ENCODE measurements around the gene MYH4. TPM values are rescaled to one million over a fixed set of nuclear protein-coding genes. Genes with fewer than 3 reads are reported as not detected.

Gene MYH4
- total and polyA plus RNA-seq, 10 of the 15 experiments (the other 5 are each of a cell fraction or from before 2014, with no cell fraction given) = not detected

GRCh38 chr17:10477701-10478100 is 8.3 kb upstream of the MYH4 start:
- no peak for DNase-seq (ENCODE audit: low read depth, low spot score)
- Histone ChIP-seq H3K4me2 (ENCODE audit: control insufficient read depth, insufficient read depth) (no peak overlapping the region), H3K4me3 (no peak overlapping the region), H3K79me2 (ENCODE audit: control insufficient read depth, insufficient read depth, low read length) (no peaks in the 10 kb centered on the region), H4K20me1 (ENCODE audit: control insufficient read depth, insufficient read depth) (no peaks in the 10 kb centered on the region), H3K9me3 (replicated peaks; ENCODE audit: control insufficient read depth, insufficient read depth, low read length) (no peaks in the 10 kb centered on the region), H3K9ac (ENCODE audit: control insufficient read depth, insufficient read depth, low read length) (no peak overlapping the region), H3K4me1 (ENCODE audit: control insufficient read depth, insufficient read depth, low read length) (no peaks in the 10 kb centered on the region), H2AFZ (ENCODE audit: control insufficient read depth, low read depth, low read length) (no peak overlapping the region), H3K27ac (ENCODE audit: control insufficient read depth, insufficient read depth) (no peak overlapping the region), H3K36me3 (ENCODE audit: control insufficient read depth in 2 of 2, insufficient read depth in 2 of 2, low read length in 1 of 2) (no peaks in the 10 kb centered on the region), H3K27me3 (replicated peaks in 1 of 2; ENCODE audit: control insufficient read depth in 2 of 2, insufficient read depth in 2 of 2, low read length in 1 of 2) (no peaks in the 10 kb centered on the region)
- in situ Hi-C loops (cut with MboI) = no loop called here
- intact Hi-C loops (cut with micrococcal nuclease; ENCODE audit: unreplicated experiment) = no loop called here
- ChIA-PET POLR2A (no interaction called here), RAD21 (ENCODE audit: unreplicated experiment) (no interaction called here), SMC1A (ENCODE audit: uncharacterized antibody, unreplicated experiment) (no interaction called here), CTCF (no interaction called here)
- no peak for ATAC-seq
- no peak for FAIRE-seq
- WGBS (ENCODE audit: insufficient coverage, insufficient replicate concordance, low lambda C conversion rate, missing lambda C conversion rate) = 25% methylated on average over 1 of the region's 1 CpG
- BruUV-seq (replicated peaks) = no TSS peak
- TF ChIP-seq NKRF (conservative IDR thresholded peaks at IDR 0.05) (no peak), REST (IDR thresholded peaks at IDR 0.05; ENCODE audit: low read depth, low read length) (no peak)
